ENCODE results near the gene NFIB.

Gene NFIB

GRCh38 chr9:14139287-14139686, 174.7 kb downstream of the NFIB start:
- DNase-seq, result no peak

GRCh38 chr9:14136646-14137370, 177.1 kb downstream of the NFIB start:
- no peak for DNase-seq

DNA sequence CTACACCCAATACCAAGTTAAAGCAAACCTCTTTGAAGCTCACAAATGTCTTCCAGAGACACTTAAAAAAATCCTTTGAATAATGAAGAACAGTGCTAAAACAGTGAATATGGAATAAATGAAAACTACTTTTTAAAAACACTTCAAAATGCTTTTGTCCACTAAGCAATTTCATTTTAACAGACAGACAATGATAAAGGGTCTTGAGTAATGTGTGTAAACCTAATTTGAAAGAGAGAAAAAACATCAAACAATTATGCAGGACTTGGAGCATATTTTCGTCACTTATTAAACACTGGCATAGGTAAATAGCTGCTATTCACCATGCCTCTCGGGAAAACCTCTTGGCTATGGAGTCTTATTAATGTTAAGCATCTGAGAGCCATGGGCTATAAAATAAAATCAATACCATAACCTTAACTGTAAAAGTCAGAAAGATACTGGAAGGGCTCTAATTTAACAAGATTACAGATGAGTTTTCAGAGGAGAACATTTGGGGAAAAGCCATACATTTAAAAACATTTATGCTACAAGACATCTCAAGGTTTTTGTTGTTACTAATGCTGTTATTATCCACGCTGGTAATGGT, 177.8 kb downstream of the NFIB start:
- no peak for DNase-seq

DNA sequence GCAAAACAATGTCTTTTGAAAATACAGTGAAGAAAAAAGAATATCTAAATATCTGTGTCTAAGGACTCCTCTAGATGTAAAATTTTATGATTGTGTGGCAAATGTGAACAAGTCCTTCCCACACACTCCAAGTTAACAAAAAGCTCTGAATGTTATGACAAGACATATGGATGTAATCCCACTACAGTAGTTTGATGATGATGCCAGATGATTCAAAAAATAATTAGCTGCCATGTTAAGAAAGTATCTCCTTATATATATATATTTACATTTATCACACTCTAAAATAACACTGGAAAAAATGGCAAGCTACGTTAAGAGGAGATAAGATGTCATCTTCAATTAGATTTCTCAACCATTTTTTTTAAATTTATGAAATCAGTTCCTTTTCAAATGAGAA, 178.5 kb downstream of the NFIB start:
- no peak for DNase-seq

DNA sequence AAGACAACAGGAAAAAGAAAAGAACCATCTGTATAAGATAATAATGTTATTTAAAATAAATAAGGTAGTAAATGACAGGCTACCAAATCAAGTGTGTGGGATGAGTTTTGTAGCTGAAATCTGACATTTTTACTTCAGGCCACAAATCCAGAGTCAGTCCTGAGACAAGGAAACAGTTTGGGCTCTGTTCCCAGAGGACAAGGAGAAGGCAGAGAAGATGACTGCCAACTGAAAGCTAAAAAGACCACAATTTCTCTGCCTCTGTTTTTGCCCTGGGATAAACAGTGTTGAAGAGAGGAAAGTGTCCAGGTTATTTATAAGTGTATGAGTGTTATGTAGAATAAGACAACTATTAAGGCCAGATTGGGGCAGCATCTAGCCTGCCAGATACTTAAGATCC, 180.5 kb downstream of the NFIB start:
- DNase-seq, result no peak

GRCh38 chr9:14132775-14133174, 181.2 kb downstream of the NFIB start:
- no peak for DNase-seq

- DNase-seq, result no peak
Observed at GRCh38 chr9:14131356-14132088, 182.4 kb downstream of the NFIB start.

DNA sequence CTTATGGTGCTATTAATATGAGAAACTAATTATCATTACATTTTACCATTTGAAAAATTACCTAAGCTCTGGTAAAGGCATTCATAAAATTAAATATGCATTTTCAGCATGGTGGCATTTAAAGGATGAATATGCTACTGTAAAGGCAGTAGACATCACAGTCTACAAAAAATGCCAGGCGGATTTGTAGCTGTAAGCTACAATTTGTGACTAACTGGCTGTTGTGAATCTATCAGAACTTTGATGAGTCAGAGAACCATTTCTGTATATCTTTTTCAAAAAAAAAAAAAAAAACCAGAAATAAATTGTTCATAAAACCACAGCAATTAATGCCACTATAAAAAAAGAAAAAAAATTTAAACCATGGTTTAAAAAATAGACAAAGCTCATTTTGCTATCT, 186.3 kb downstream of the NFIB start:
- DNase-seq, result no peak

DNA sequence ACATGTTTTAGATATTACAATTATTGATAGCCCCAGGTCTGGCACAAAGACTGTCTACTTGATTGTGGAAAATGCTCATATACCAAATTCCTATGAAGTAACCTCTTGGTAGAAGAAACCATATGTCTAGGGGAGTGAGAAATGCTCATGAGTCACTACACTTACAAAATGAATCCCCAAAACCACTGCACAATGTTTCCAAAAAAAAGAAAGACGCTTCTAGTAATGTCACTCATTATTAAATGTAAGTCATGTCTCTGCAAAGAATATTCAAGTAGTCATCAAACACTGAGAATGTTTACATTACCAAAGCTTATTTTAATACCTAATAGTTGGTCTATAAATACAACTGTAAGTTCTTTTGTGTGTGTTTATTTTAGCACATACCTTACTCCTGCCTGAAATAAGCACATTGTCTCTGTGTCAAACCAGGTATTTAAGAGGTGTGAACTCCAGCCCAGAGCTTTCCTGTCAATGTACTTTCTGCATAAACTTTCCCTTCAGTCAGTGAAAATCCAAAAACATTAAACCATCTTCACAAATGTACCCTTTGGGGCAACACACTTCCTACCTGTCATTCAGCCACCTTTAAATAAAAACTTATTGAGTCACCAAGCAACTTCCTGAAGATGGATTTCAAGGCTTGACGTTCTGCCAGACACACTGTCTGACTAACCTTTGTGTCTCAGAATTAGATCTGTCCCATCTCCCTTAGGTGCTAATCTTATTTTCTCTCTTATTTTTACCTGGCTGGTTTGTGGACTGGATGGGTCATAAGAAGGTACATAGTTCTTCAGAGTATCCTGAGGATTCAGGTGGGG, 194.0 kb downstream of the NFIB start:
- no peak for DNase-seq

GRCh38 chr9:14112226-14112625, 201.7 kb downstream of the NFIB start:
- no peak for DNase-seq

- DNase-seq, result no peak
Observed at GRCh38 chr9:14111696-14112095, 202.2 kb downstream of the NFIB start.

DNA sequence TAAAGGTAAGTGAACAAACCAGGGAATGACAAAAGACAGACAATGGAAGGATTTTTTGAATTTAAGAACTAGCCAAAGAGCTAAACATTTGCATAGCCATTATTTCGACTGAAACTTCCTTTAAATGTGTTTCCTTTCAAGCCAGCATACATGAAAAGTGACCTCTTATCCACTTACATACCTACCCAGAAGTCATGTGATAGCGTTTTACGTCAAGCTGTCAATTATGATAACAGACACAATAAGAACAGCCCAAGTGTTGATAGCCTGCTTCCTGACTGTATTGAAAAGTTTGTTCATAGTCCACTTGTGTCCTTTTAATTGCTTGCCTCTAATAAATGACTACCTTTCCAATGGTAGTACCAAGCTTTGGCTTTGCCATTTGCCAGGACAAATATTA, 206.0 kb downstream of the NFIB start:
- no peak for DNase-seq

GRCh38 chr9:14107495-14107894, 206.4 kb downstream of the NFIB start:
- no peak for DNase-seq

DNA sequence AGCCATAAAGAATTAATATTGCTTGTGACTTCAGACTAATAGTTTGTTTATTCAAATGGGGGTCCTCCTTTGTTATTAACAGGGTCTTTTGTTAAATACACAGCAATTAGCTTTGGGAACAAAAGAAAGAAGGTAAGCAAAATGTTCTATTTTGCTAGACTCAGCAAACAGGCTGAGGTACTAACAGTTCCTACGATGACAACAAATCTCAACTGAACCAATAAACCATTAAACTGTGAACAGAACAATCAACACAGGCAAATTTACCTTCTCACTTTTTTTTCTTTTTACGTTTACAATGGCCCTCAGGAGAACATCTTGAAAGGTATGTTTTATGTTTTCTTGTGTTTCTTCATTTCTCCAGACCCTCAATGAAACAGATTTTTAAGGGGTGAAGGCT, 207.2 kb downstream of the NFIB start:
- DNase-seq, result no peak

GRCh38 chr9:14104496-14104895, 209.4 kb downstream of the NFIB start:
- DNase-seq, result no peak

GRCh38 chr9:14103115-14103514, 210.8 kb downstream of the NFIB start:
- no peak for DNase-seq

GRCh38 chr9:14099737-14100136, 214.2 kb downstream of the NFIB start:
- no peak for DNase-seq

GRCh38 chr9:14098486-14099180, 215.3 kb downstream of the NFIB start:
- DNase-seq, result no peak

- no peak for DNase-seq
Observed at GRCh38 chr9:14097666-14098415, 216.1 kb downstream of the NFIB start.

- no peak for DNase-seq
Observed at GRCh38 chr9:14097215-14097614, 216.7 kb downstream of the NFIB start.

- no peak for DNase-seq
Observed at GRCh38 chr9:14096258-14096922, 217.6 kb downstream of the NFIB start.

All from effector CD8-positive, alpha-beta T cell (primary cell).